Activated naive CD4-positive, alpha-beta T cell treated with anti-CD3 and anti-CD28 coated beads, Interleukin-2, amount 50 U/mL, for 24 hours (primary cell): Measurements from ENCODE around the gene PRLR.
"Not testable (repeated sequence)": the region's sequence is repeated elsewhere in the genome, so short reads cannot be mapped to it uniquely, and the experiment has no call there.

ENCODE experiments used
- H3K27ac Mint-ChIP-seq: one replicate; pipeline ENCODE4 v1.8.0; 2021; ENCODE audit warnings: mild to moderate bottlenecking, mixed read lengths
- H3K27me3 Mint-ChIP-seq: one replicate; pipeline ENCODE4 v1.8.0; 2021; ENCODE audit warnings: mixed read lengths
- H3K36me3 Mint-ChIP-seq: one replicate; pipeline ENCODE4 v1.8.0; 2021; ENCODE audit warnings: mixed read lengths
- H3K4me1 Mint-ChIP-seq: one replicate; pipeline ENCODE4 v1.8.0; 2021; ENCODE audit warnings: mixed read lengths
- H3K4me3 Mint-ChIP-seq: one replicate; pipeline ENCODE4 v1.8.0; 2021; ENCODE audit warnings: mild to moderate bottlenecking, mixed read lengths
- H3K9me3 Mint-ChIP-seq: one replicate; pipeline ENCODE4 v1.8.0; 2021; ENCODE audit warnings: mixed read lengths

PRLR gene

DNA sequence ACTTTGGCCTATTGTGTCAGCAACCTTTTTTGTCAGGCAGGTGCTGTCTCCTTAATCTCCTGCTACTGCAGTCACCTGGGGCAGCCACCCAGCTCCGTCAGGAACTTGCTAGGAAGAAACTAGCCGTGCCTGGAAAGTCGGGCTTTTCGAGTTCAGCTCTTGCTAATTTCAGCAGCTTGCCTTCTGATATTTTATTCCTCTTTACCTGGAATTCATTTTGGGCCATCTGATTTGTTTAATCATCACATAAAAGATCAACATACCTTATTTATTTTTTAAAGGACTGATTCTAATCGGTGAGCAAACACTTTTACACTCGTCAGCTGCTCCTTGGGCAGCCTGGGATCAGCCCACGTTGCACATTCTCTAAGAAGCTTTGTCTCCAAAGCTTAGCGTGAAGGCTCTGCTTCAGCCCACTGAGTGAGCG lies 42.2 kb downstream of the PRLR start:
- Mint-ChIP-seq H3K9me3 (no peaks in the 10 kb centered on the region), H3K4me3 (no peak overlapping the region), H3K36me3 (no peaks in the 10 kb centered on the region), H3K27ac (no peak overlapping the region), H3K4me1 (no peaks in the 10 kb centered on the region), H3K27me3 (peaks cover 2% of the 10 kb centered on the region)

DNA sequence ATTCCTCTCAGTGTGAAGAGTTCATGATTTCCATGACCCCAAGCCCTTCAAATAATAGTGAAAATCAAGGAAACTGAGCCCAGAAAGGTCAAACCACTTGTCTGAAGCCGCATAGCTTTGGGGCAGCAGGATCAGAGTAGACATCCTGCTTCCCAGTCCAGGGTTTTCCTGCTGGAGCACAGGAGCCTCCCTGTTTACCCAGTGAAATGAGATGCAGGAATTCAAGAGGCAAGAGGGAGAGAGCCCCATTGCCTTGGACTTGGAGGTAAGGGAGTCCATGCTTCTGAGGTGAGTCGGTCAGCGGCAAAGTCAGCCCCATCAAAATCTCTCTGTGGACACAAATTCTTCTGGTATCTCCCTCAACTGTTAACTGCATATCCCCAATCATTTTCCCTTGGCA lies 42.7 kb downstream of the PRLR start:
- not testable (repeated sequence) for H3K9me3 Mint-ChIP-seq, H3K27me3 Mint-ChIP-seq, H3K4me3 Mint-ChIP-seq, H3K4me1 Mint-ChIP-seq, H3K27ac Mint-ChIP-seq, H3K36me3 Mint-ChIP-seq

- Mint-ChIP-seq H3K27me3 (peaks cover 4% of the 10 kb centered on the region), H3K4me1 (no peaks in the 10 kb centered on the region), H3K27ac (no peak overlapping the region), H3K9me3 (no peaks in the 10 kb centered on the region), H3K4me3 (no peak overlapping the region), H3K36me3 (no peaks in the 10 kb centered on the region)
Measured at GRCh38 chr5:35186749-35187148, 43.5 kb downstream of the PRLR start.

DNA sequence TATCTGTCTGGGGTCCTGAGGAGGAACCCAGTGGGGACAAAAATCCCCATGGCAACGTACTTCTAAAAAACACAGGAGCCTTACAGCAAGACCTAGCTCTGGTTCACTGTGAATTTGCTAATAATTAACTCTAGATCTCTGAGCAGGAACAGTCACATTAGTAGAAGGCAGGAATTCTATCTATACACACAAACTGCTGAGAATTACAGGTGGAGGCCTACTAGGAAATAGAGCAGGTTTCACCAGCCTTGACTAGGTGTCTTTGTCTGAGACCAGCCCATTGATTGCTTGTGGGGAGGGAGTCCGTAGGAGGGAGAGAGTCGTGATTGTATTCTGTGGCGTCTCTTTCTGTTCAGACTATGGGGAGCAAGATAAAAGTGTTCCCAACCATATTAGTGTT lies 44.8 kb downstream of the PRLR start:
- no peaks in the 10 kb centered on the region for H3K9me3 Mint-ChIP-seq
- H3K27ac Mint-ChIP-seq: no peak overlapping the region
- H3K27me3 Mint-ChIP-seq: peaks cover 4% of the 10 kb centered on the region
- no peaks in the 10 kb centered on the region for H3K4me1 Mint-ChIP-seq
- H3K36me3 Mint-ChIP-seq: no peaks in the 10 kb centered on the region
- no peak overlapping the region for H3K4me3 Mint-ChIP-seq

DNA sequence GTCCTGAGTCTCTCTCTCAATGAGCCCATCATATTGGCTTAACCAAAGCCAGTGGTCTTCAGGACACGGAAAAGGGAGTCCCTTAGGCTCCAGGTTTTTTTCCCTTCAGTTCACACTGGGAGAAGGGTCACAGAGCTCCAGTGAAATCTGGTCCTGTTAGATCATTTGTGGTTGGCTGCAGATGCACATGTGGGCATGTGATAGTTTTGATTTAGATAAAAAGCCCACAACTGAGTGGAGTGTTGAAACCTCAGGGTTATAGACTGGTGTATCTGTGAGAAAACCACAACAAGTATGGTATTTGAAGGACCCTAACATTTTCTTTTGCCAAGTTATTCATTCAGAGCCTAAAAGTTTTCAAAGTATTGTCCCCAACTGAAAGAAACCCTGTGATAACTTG lies 46.7 kb downstream of the PRLR start:
- no peaks in the 10 kb centered on the region for H3K4me1 Mint-ChIP-seq
- H3K27me3 Mint-ChIP-seq: peaks cover 4% of the 10 kb centered on the region
- no peaks in the 10 kb centered on the region for H3K36me3 Mint-ChIP-seq
- no peak overlapping the region for H3K4me3 Mint-ChIP-seq
- no peaks in the 10 kb centered on the region for H3K9me3 Mint-ChIP-seq
- no peak overlapping the region for H3K27ac Mint-ChIP-seq

DNA sequence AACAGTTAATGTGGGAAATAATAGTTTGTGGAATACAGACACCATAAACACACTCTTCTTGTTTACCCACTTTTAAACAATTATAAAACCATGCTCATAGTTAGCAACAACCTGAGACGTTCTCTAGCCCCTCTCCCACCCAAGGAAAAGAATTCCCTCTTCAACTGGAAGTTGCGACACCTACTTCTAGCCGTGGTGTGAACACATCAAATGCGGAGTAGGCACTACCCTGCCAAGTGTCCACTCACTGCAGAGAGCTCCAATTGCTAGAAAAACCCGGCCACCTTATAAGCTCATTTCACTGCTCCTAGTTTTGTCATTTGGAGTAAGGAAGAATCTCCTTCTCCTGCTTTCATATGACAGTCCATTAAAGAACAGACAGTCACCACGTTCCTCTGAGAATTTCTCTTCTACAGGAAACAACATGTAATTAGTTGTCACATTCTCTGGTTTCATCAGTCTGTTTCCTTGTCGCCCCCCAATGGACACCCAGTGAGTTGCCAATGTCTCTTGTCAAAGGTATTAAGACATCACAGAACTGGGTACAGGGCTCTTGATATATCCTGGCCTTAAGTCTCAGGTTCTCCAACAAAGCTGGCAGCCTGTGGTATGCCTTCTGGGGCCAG lies 47.3 kb downstream of the PRLR start:
- peak overlapping the region; percentile 26 for H3K27ac Mint-ChIP-seq
- no peaks in the 10 kb centered on the region for H3K4me1 Mint-ChIP-seq
- no peaks in the 10 kb centered on the region for H3K9me3 Mint-ChIP-seq
- no peak overlapping the region for H3K4me3 Mint-ChIP-seq
- H3K27me3 Mint-ChIP-seq: peaks cover 4% of the 10 kb centered on the region
- H3K36me3 Mint-ChIP-seq: no peaks in the 10 kb centered on the region

DNA sequence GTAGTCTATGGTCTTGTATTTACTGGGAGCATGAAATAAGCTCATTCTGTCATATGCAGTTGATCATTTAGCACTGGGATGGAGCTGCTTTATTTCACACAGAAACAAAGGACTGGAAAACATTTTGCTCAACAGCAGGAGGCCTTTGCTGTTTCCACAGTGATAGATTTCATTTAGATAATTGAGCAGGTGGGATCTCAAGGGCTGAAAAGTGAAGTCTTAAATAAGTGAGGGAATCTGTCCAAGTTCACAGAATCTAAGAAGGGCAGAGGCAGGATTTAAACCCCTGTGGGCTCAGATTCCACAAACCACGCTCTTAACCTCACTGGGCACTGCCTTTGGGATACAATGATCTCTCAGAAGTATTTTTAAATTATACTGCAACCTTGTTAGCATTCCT lies 47.8 kb downstream of the PRLR start:
- H3K36me3 Mint-ChIP-seq: no peaks in the 10 kb centered on the region
- no peaks in the 10 kb centered on the region for H3K4me1 Mint-ChIP-seq
- H3K4me3 Mint-ChIP-seq: no peak overlapping the region
- no peaks in the 10 kb centered on the region for H3K9me3 Mint-ChIP-seq
- no peak overlapping the region for H3K27ac Mint-ChIP-seq
- peaks cover 4% of the 10 kb centered on the region for H3K27me3 Mint-ChIP-seq

- Mint-ChIP-seq H3K27ac (no peak overlapping the region), H3K9me3 (no peaks in the 10 kb centered on the region), H3K4me1 (no peaks in the 10 kb centered on the region), H3K27me3 (peaks cover 4% of the 10 kb centered on the region), H3K4me3 (no peak overlapping the region), H3K36me3 (no peaks in the 10 kb centered on the region)
Measured at GRCh38 chr5:35180046-35180445, 50.2 kb downstream of the PRLR start.

- no peaks in the 10 kb centered on the region for H3K9me3 Mint-ChIP-seq
- no peak overlapping the region for H3K4me3 Mint-ChIP-seq
- H3K36me3 Mint-ChIP-seq: no peaks in the 10 kb centered on the region
- no peaks in the 10 kb centered on the region for H3K4me1 Mint-ChIP-seq
- H3K27me3 Mint-ChIP-seq: no peaks in the 10 kb centered on the region
- no peak overlapping the region for H3K27ac Mint-ChIP-seq
Measured at GRCh38 chr5:35177783-35178182, 52.5 kb downstream of the PRLR start.

DNA sequence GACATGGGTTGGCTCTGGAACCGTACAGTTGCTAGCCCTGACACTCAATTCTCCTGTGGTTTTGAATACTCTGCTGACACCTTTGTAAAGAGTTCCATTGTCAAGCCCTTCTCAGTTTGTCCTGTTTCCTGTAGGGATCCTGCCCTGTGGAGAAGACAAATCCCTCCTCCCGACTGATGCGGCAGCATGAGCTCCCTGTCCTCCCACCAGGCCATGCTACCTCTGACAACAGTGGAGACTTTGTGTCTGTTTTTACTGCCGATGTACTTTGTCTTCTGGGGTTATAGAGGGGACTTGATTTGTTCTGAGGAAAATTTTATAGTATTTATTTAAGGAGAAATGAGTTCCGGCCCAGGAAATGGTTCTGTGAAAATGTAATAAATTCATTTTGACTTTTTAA lies 57.8 kb downstream of the PRLR start:
- no peaks in the 10 kb centered on the region for H3K27me3 Mint-ChIP-seq
- peaks cover 3% of the 10 kb centered on the region for H3K9me3 Mint-ChIP-seq
- no peaks in the 10 kb centered on the region for H3K4me1 Mint-ChIP-seq
- no peaks in the 10 kb centered on the region for H3K36me3 Mint-ChIP-seq
- H3K27ac Mint-ChIP-seq: no peak overlapping the region
- no peak overlapping the region for H3K4me3 Mint-ChIP-seq

DNA sequence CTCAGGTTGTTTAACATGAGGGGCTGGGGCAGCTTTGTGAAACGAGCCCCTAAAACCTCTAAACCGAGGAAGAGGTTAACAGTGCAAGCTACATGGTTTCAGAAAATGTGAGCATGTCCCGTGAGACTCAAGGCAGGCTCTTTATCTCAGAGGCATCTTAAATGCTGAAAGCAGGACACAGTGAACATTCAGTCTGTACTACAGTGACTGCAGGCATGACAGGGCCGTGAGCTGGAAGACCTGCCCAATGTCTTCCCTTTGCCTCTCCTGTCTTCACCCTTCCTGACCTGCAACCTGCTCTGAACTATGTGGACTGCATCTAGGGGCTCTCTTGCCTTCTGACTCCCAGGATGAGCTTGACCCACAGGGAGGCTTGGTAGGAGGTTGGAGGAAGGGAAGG lies 58.3 kb downstream of the PRLR start:
- H3K4me3 Mint-ChIP-seq: no peak overlapping the region

GRCh38 chr5:35171078-35171477 lies 59.2 kb downstream of the PRLR start:
- no peaks in the 10 kb centered on the region for H3K36me3 Mint-ChIP-seq
- peaks cover 13% of the 10 kb centered on the region for H3K9me3 Mint-ChIP-seq

More for the DNA sequence above, 58.3 kb downstream of the PRLR start:
- no peaks in the 10 kb centered on the region for H3K4me1 Mint-ChIP-seq
- no peak overlapping the region for H3K27ac Mint-ChIP-seq
- no peaks in the 10 kb centered on the region for H3K27me3 Mint-ChIP-seq
- no peaks in the 10 kb centered on the region for H3K36me3 Mint-ChIP-seq
- peaks cover 8% of the 10 kb centered on the region for H3K9me3 Mint-ChIP-seq

GRCh38 chr5:35166043-35166442 lies 64.2 kb downstream of the PRLR start:
- Mint-ChIP-seq H3K27ac (no peak overlapping the region), H3K36me3 (no peaks in the 10 kb centered on the region), H3K4me1 (no peaks in the 10 kb centered on the region), H3K27me3 (peaks cover 4% of the 10 kb centered on the region), H3K9me3 (peaks cover 13% of the 10 kb centered on the region), H3K4me3 (no peak overlapping the region)

More at GRCh38 chr5:35171078-35171477, 59.2 kb downstream of the PRLR start:
- Mint-ChIP-seq H3K27ac (no peak overlapping the region), H3K4me1 (no peaks in the 10 kb centered on the region), H3K27me3 (peaks cover 2% of the 10 kb centered on the region), H3K4me3 (no peak overlapping the region)

DNA sequence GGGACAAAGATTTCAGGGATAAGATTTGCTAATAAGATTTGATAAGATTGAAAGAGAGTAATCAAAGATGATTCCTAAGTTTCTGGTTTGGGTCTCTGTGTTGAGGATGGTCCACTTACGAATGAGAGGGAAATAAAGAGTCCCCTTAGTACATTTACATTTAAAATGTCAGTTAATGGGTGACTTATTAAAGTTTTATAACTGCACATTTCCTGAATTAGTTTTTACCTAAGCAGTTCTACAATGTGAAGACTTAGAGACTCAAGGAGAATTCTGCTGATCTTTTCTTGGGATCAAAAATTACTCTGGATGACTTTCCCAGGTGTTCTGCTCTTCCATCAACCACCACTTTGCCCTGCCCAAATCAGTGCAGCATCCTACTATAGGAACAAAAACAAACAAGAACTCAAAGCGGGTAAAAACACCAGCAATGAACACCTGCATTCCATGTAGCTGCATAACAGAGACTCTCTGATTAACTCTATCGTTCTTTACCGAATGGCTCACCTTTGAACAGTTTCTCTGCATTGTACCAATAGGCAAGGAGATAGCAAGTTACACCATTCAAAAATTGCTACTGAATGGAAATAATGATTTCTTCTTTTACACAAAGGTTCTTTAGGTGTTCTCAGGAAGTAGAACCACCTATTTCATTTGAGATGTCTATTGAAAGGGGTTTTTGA lies 65.3 kb downstream of the PRLR start:
- peaks cover 13% of the 10 kb centered on the region for H3K9me3 Mint-ChIP-seq
- H3K4me1 Mint-ChIP-seq: no peaks in the 10 kb centered on the region
- H3K27me3 Mint-ChIP-seq: peaks cover 4% of the 10 kb centered on the region
- H3K4me3 Mint-ChIP-seq: no peak overlapping the region
- no peak overlapping the region for H3K27ac Mint-ChIP-seq
- no peaks in the 10 kb centered on the region for H3K36me3 Mint-ChIP-seq

GRCh38 chr5:35163710-35164033 lies 66.6 kb downstream of the PRLR start:
- no peaks in the 10 kb centered on the region for H3K36me3 Mint-ChIP-seq
- H3K4me3 Mint-ChIP-seq: no peak overlapping the region
- no peaks in the 10 kb centered on the region for H3K4me1 Mint-ChIP-seq
- peaks cover 13% of the 10 kb centered on the region for H3K9me3 Mint-ChIP-seq
- H3K27me3 Mint-ChIP-seq: peaks cover 4% of the 10 kb centered on the region
- no peak overlapping the region for H3K27ac Mint-ChIP-seq

- Mint-ChIP-seq H3K4me1 (no peaks in the 10 kb centered on the region), H3K4me3 (no peak overlapping the region), H3K9me3 (peaks cover 13% of the 10 kb centered on the region), H3K27ac (no peak overlapping the region), H3K36me3 (no peaks in the 10 kb centered on the region), H3K27me3 (peaks cover 4% of the 10 kb centered on the region)
Measured at GRCh38 chr5:35162848-35163709, 67.2 kb downstream of the PRLR start.
